Measurements from ENCODE around the gene PTPRO.

Gene PTPRO

GRCh38 chr12:15411842-15412241 is 89.5 kb downstream of the PTPRO start:
- no peak overlapping the region for H3K9ac ChIP-seq (ENCODE audit: low read length)
- H3K9me3 ChIP-seq (ENCODE audit: control insufficient read depth, low read depth, low read length), result no peaks in the 10 kb centered on the region
- no peak overlapping the region for H3K27ac ChIP-seq (ENCODE audit: low read length)
- no peak overlapping the region for H3K4me3 ChIP-seq (ENCODE audit: low read length)
- H3K4me1 ChIP-seq (ENCODE audit: control insufficient read depth, low read depth, low read length), result no peaks in the 10 kb centered on the region
- no peaks in the 10 kb centered on the region for H3K36me3 ChIP-seq (ENCODE audit: control insufficient read depth, low read depth, low read length)
- no peaks in the 10 kb centered on the region for H3K27me3 ChIP-seq (ENCODE audit: control insufficient read depth, insufficient read depth, low read length)

DNA sequence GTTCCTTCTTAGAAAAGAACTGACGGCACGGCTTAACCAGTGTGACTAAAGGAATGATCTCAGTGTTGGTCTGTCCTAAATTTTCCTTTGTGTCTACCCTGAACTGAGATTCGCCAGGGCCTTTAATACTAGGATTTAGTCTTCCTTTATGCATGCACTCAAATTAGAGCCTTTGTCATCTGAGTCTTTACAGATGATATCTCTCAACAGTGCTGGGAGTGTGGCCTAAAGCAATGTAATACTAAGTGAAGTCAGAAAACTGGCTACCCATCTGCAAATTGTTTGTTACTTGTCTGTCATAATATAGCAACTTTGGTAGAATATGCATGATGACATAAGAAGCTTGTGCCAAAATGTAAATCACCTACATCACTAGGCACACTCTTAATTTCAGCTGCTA is 95.4 kb downstream of the PTPRO start:
- H3K36me3 ChIP-seq (ENCODE audit: control insufficient read depth, low read depth, low read length), result no peaks in the 10 kb centered on the region
- no peak overlapping the region for H3K27ac ChIP-seq (ENCODE audit: low read length)
- H3K4me3 ChIP-seq (ENCODE audit: low read length), result no peak overlapping the region
- H3K9ac ChIP-seq (ENCODE audit: low read length), result no peak overlapping the region
- no peaks in the 10 kb centered on the region for H3K9me3 ChIP-seq (ENCODE audit: control insufficient read depth, low read depth, low read length)
- H3K27me3 ChIP-seq (ENCODE audit: control insufficient read depth, insufficient read depth, low read length), result no peaks in the 10 kb centered on the region
- H3K4me1 ChIP-seq (ENCODE audit: control insufficient read depth, low read depth, low read length), result no peaks in the 10 kb centered on the region

DNA sequence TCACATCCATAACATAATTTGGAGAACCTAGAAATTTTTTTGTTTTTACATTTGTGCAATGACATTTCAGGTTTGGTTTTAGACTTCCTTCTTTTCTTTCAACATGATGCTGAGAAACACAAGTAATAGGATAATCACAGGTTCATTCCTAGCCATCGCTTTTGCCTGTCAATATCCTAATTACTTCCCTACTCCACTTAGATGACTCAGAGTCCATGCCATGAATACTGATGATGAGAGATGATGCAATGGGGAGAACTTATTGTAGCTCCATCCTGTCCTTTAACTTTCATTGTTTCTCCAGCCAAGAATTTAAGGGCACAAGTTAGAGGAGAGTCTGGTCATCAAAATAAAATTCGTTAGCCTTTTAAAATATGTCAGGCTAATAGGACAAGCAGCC is 101.3 kb downstream of the PTPRO start:
- Histone ChIP-seq H3K9me3 (ENCODE audit: control insufficient read depth, low read depth, low read length) (no peaks in the 10 kb centered on the region), H3K4me3 (ENCODE audit: low read length) (no peak overlapping the region), H3K4me1 (ENCODE audit: control insufficient read depth, low read depth, low read length) (peaks cover 9% of the 10 kb centered on the region), H3K9ac (ENCODE audit: low read length) (no peak overlapping the region), H3K27ac (ENCODE audit: low read length) (no peak overlapping the region), H3K36me3 (ENCODE audit: control insufficient read depth, low read depth, low read length) (no peaks in the 10 kb centered on the region), H3K27me3 (ENCODE audit: control insufficient read depth, insufficient read depth, low read length) (no peaks in the 10 kb centered on the region)

- Histone ChIP-seq H3K36me3 (ENCODE audit: control insufficient read depth, low read depth, low read length) (no peaks in the 10 kb centered on the region), H3K9ac (ENCODE audit: low read length) (no peak overlapping the region), H3K9me3 (ENCODE audit: control insufficient read depth, low read depth, low read length) (no peaks in the 10 kb centered on the region), H3K27me3 (ENCODE audit: control insufficient read depth, insufficient read depth, low read length) (no peaks in the 10 kb centered on the region), H3K27ac (ENCODE audit: low read length) (no peak overlapping the region), H3K4me1 (ENCODE audit: control insufficient read depth, low read depth, low read length) (peaks cover 12% of the 10 kb centered on the region), H3K4me3 (ENCODE audit: low read length) (no peak overlapping the region)
Measured at GRCh38 chr12:15427913-15428312, 105.6 kb downstream of the PTPRO start.

DNA sequence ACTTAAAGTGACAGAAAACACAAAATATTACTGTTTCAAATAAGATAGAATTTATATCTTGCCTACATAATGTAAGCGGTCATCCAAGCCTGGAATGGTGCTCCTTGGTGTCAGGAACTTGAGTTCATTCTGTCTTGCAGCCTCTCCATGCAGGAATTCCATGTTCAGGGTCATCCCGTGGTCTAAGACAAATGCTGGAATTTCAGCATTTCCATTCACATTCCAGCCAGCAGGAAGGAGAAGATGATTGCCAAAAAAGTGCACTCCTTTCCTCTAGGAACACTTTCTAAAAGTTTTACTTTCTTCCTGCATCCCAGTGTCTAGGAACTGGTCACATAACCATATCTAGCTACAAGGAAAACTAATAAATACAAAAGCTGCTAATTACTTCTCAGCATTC is 106.3 kb downstream of the PTPRO start:
- Histone ChIP-seq H3K9ac (ENCODE audit: low read length) (no peak overlapping the region), H3K4me3 (ENCODE audit: low read length) (no peak overlapping the region), H3K9me3 (ENCODE audit: control insufficient read depth, low read depth, low read length) (no peaks in the 10 kb centered on the region), H3K27ac (ENCODE audit: low read length) (no peak overlapping the region), H3K27me3 (ENCODE audit: control insufficient read depth, insufficient read depth, low read length) (no peaks in the 10 kb centered on the region), H3K4me1 (ENCODE audit: control insufficient read depth, low read depth, low read length) (peaks cover 12% of the 10 kb centered on the region), H3K36me3 (ENCODE audit: control insufficient read depth, low read depth, low read length) (no peaks in the 10 kb centered on the region)

DNA sequence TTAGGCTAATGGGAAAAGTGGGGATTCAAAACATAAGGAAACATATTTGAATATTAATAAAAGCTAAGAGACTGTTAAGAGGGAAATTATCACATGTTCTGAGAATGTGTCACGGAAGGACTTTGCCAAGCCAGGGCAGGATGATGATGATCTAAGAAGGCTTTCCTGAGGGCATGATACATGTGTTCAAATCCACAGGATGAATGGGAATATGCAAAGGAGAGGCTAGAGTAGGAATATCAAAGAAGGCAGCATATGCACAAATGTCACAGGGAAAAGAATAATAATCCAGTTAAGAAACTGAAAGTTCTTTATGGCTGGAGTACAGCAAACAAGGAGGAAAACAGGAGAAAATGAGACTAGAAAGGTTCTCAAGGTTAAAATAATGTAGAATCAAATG is 107.0 kb downstream of the PTPRO start:
- H3K27ac ChIP-seq (ENCODE audit: low read length), result no peak overlapping the region
- no peak overlapping the region for H3K9ac ChIP-seq (ENCODE audit: low read length)
- H3K9me3 ChIP-seq (ENCODE audit: control insufficient read depth, low read depth, low read length), result no peaks in the 10 kb centered on the region
- no peaks in the 10 kb centered on the region for H3K27me3 ChIP-seq (ENCODE audit: control insufficient read depth, insufficient read depth, low read length)
- H3K36me3 ChIP-seq (ENCODE audit: control insufficient read depth, low read depth, low read length), result no peaks in the 10 kb centered on the region
- H3K4me3 ChIP-seq (ENCODE audit: low read length), result no peak overlapping the region
- peaks cover 12% of the 10 kb centered on the region for H3K4me1 ChIP-seq (ENCODE audit: control insufficient read depth, low read depth, low read length)

- H3K27ac ChIP-seq (ENCODE audit: low read length), result no peak overlapping the region
- H3K9ac ChIP-seq (ENCODE audit: low read length), result no peak overlapping the region
Measured at GRCh38 chr12:15435597-15435996, 113.3 kb downstream of the PTPRO start.

GRCh38 chr12:15439459-15439858 is 117.2 kb downstream of the PTPRO start:
- Histone ChIP-seq H3K4me3 (ENCODE audit: low read length) (no peak overlapping the region), H3K27ac (ENCODE audit: low read length) (no peak overlapping the region), H3K36me3 (ENCODE audit: control insufficient read depth, low read depth, low read length) (no peaks in the 10 kb centered on the region), H3K9ac (ENCODE audit: low read length) (no peak overlapping the region), H3K27me3 (ENCODE audit: control insufficient read depth, insufficient read depth, low read length) (no peaks in the 10 kb centered on the region), H3K4me1 (ENCODE audit: control insufficient read depth, low read depth, low read length) (no peaks in the 10 kb centered on the region), H3K9me3 (ENCODE audit: control insufficient read depth, low read depth, low read length) (no peaks in the 10 kb centered on the region)

More at GRCh38 chr12:15435597-15435996, 113.3 kb downstream of the PTPRO start:
- no peaks in the 10 kb centered on the region for H3K4me1 ChIP-seq (ENCODE audit: control insufficient read depth, low read depth, low read length)
- no peaks in the 10 kb centered on the region for H3K36me3 ChIP-seq (ENCODE audit: control insufficient read depth, low read depth, low read length)
- H3K27me3 ChIP-seq (ENCODE audit: control insufficient read depth, insufficient read depth, low read length), result no peaks in the 10 kb centered on the region
- no peaks in the 10 kb centered on the region for H3K9me3 ChIP-seq (ENCODE audit: control insufficient read depth, low read depth, low read length)
- H3K4me3 ChIP-seq (ENCODE audit: low read length), result no peak overlapping the region

DNA sequence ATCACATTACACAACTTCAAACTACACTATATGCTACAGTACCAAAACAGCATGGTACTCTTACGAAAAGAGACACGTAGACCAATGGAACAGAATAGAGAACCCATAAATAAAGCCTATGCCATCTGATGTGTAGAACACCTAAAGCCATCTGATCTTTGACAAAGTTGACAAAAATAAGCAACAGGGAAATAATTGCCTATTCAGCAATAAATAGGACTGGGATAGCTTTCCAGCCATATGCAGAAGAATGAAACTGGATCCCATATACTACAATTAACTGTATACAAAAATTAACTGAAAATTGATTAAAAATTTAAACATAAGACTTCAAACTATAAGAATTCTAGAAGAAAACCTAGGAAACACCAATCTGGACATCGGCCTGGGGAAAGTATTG is 120.7 kb downstream of the PTPRO start:
- Histone ChIP-seq H3K27ac (ENCODE audit: low read length) (no peak overlapping the region), H3K4me1 (ENCODE audit: control insufficient read depth, low read depth, low read length) (no peaks in the 10 kb centered on the region), H3K36me3 (ENCODE audit: control insufficient read depth, low read depth, low read length) (no peaks in the 10 kb centered on the region), H3K9ac (ENCODE audit: low read length) (no peak overlapping the region), H3K9me3 (ENCODE audit: control insufficient read depth, low read depth, low read length) (no peaks in the 10 kb centered on the region), H3K4me3 (ENCODE audit: low read length) (no peak overlapping the region), H3K27me3 (ENCODE audit: control insufficient read depth, insufficient read depth, low read length) (no peaks in the 10 kb centered on the region)

DNA sequence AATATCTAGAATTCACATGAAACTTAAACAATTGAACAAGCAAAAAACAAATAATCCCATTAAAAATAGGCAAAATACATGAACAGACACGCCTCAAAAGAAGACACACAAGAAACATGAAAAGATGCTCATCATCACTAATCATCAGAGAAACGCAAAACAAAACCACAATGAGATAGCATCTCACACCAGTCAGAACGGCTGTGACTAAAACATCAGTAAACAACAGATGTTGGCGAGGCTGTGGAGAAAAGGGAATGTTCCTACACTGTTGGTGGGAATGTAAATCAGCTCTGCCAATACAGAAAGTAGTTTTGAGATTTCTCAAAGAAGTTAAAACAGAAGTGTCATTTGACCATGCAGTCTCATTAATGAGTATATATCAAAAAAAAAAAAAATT is 121.3 kb downstream of the PTPRO start:
- Histone ChIP-seq H3K9me3 (ENCODE audit: control insufficient read depth, low read depth, low read length) (no peaks in the 10 kb centered on the region), H3K4me1 (ENCODE audit: control insufficient read depth, low read depth, low read length) (no peaks in the 10 kb centered on the region), H3K36me3 (ENCODE audit: control insufficient read depth, low read depth, low read length) (no peaks in the 10 kb centered on the region), H3K4me3 (ENCODE audit: low read length) (no peak overlapping the region), H3K9ac (ENCODE audit: low read length) (no peak overlapping the region), H3K27me3 (ENCODE audit: control insufficient read depth, insufficient read depth, low read length) (no peaks in the 10 kb centered on the region), H3K27ac (ENCODE audit: low read length) (no peak overlapping the region)

DNA sequence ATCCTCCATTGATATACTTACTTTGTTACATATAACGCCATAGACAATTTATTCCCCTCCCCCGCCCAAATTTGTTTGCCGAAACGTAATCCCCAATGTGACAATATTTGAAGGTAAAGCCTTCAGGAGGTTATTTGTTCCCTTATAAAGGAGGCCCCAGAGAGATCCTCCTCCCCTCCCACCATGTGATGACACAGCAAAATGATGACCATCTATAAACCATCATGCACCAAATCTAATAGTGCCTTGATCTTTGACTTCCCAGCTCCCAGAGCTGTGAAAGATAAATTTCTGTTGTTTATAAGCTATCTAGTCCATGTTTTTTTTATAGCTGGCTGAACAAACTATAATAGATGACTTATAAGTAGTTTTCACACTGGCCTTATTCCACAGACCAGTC is 122.2 kb downstream of the PTPRO start:
- H3K9me3 ChIP-seq (ENCODE audit: control insufficient read depth, low read depth, low read length), result no peaks in the 10 kb centered on the region
- H3K36me3 ChIP-seq (ENCODE audit: control insufficient read depth, low read depth, low read length), result no peaks in the 10 kb centered on the region
- no peaks in the 10 kb centered on the region for H3K4me1 ChIP-seq (ENCODE audit: control insufficient read depth, low read depth, low read length)
- no peak overlapping the region for H3K27ac ChIP-seq (ENCODE audit: low read length)
- no peak overlapping the region for H3K4me3 ChIP-seq (ENCODE audit: low read length)
- H3K9ac ChIP-seq (ENCODE audit: low read length), result no peak overlapping the region
- no peaks in the 10 kb centered on the region for H3K27me3 ChIP-seq (ENCODE audit: control insufficient read depth, insufficient read depth, low read length)

DNA sequence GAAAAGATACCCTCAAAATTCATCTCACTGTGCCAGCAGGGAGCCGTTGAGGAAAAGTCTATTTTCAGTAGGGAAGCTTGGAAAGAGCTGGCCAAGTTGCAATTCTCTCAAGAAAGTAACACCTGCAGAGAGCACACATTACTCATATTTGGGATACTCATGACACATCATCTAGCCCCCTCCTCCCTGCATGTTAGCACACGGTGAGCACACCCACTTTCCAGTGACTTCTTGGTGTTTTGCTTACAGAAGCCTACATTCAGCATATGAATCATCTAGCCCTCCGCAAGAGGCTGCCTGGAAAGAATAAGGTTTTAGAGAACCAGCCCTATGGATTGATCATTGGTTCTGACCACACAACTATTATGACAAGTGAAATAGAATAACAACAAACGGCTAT is 124.5 kb downstream of the PTPRO start:
- Histone ChIP-seq H3K27me3 (ENCODE audit: control insufficient read depth, insufficient read depth, low read length) (no peaks in the 10 kb centered on the region), H3K36me3 (ENCODE audit: control insufficient read depth, low read depth, low read length) (no peaks in the 10 kb centered on the region), H3K4me3 (ENCODE audit: low read length) (no peak overlapping the region), H3K27ac (ENCODE audit: low read length) (no peak overlapping the region), H3K4me1 (ENCODE audit: control insufficient read depth, low read depth, low read length) (no peaks in the 10 kb centered on the region), H3K9me3 (ENCODE audit: control insufficient read depth, low read depth, low read length) (no peaks in the 10 kb centered on the region), H3K9ac (ENCODE audit: low read length) (no peak overlapping the region)

Measured in iPS-18a (cell line).